Activated T-cell treated with anti-CD3 and anti-CD28 coated beads for 48 hours (primary cell): ENCODE measurements around the gene LRG1.

Experiments
- DNase-seq: peaks from one replicate; pipeline ENCODE4 v3.0.0-alpha.2; 2020; ENCODE audit warnings: low read depth

LRG1 gene

GRCh38 chr19:4493104-4493928, 46.5 kb downstream of the LRG1 start:
- no peak for DNase-seq

GRCh38 chr19:4492337-4493103, 47.3 kb downstream of the LRG1 start:
- no peak for DNase-seq

GRCh38 chr19:4491446-4491845, 48.4 kb downstream of the LRG1 start:
- no peak for DNase-seq

- DNase-seq, result no peak
These were observed 51.3 kb downstream of the LRG1 start for GRCh38 chr19:4488496-4488895.

GRCh38 chr19:4487572-4487971, 52.3 kb downstream of the LRG1 start:
- no peak for DNase-seq
